CD8-positive, alpha-beta memory T cell (primary cell): ENCODE data around the gene AARS2. TPM values are rescaled to one million over a fixed set of nuclear protein-coding genes. Genes with fewer than 3 reads are reported as not detected.
"Not testable (repeated sequence)": the region's sequence is repeated elsewhere in the genome, so short reads cannot be mapped to it uniquely, and the experiment has no call there.

Experiments
- CTCF ChIA-PET: fragments of 350-600 bp; sonication (Branson Sonifier 250); formaldehyde crosslinking; loops from one replicate; lab custom pipeline; 2021; ENCODE audit warnings: antibody characterized with exemption; lab: Charles Lee
- POLR2A ChIA-PET: fragments of 350-600 bp; sonication (Branson Sonifier 250); formaldehyde crosslinking; loops from one replicate; lab custom pipeline; 2021; ENCODE audit warnings: antibody characterized with exemption; lab: Charles Lee
- DNase-seq, 5 donors: peaks; one replicate each; pipeline versions ENCODE4 v3.0.0 to v3.0.0-alpha.2; 2020 to 2022; ENCODE audit warnings: mixed read lengths in 1 of 5
- H3K27ac ChIP-seq: one replicate; pipeline ENCODE4 v1.7.0; 2013; ENCODE audit warnings: low read depth, mild to moderate bottlenecking, low read length, moderate library complexity
- H3K27me3 ChIP-seq: 2 replicates; pipeline ENCODE4 v1.7.0; 2013; ENCODE audit warnings: low read length, mild to moderate bottlenecking; ENCODE audit not compliant: insufficient read depth, poor library complexity, severe bottlenecking
- H3K36me3 ChIP-seq: 2 replicates; pipeline ENCODE4 v1.7.0; 2013; ENCODE audit warnings: mild to moderate bottlenecking, low read length, moderate library complexity; ENCODE audit not compliant: insufficient read depth
- H3K4me1 ChIP-seq: 2 replicates; pipeline ENCODE4 v1.7.0; 2013; ENCODE audit warnings: mild to moderate bottlenecking, low read length, moderate library complexity; ENCODE audit not compliant: insufficient read depth
- H3K4me3 ChIP-seq: 2 replicates; pipeline ENCODE4 v1.7.0; 2013; ENCODE audit warnings: mild to moderate bottlenecking, low read length
- H3K9me3 ChIP-seq: 2 replicates; pipeline ENCODE4 v1.7.0; 2013; ENCODE audit warnings: mild to moderate bottlenecking, low read length
- H3K27ac Mint-ChIP-seq, 8 donors: one replicate each; pipeline ENCODE4 v1.8.0; 2020 to 2021; ENCODE audit warnings: mixed read lengths in 8 of 8, mild to moderate bottlenecking in 6 of 8, inconsistent platforms in 3 of 8, moderate library complexity in 3 of 8
- H3K27me3 Mint-ChIP-seq, 2 donors: one replicate each; pipeline ENCODE4 v1.8.0; 2020 to 2021; ENCODE audit warnings: mixed read lengths in 2 of 2, mild to moderate bottlenecking in 1 of 2, moderate library complexity in 1 of 2
- H3K36me3 Mint-ChIP-seq, 3 donors: one replicate each; pipeline ENCODE4 v1.8.0; 2020 to 2021; ENCODE audit warnings: mixed read lengths in 3 of 3, inconsistent platforms in 1 of 3, mild to moderate bottlenecking in 1 of 3
- H3K4me1 Mint-ChIP-seq, 3 donors: one replicate each; pipeline ENCODE4 v1.8.0; 2020 to 2021; ENCODE audit warnings: mixed read lengths in 3 of 3, inconsistent platforms in 1 of 3, mild to moderate bottlenecking in 1 of 3
- H3K4me3 Mint-ChIP-seq, 7 donors: one replicate each; pipeline ENCODE4 v1.8.0; 2020 to 2021; ENCODE audit warnings: mixed read lengths in 7 of 7, mild to moderate bottlenecking in 6 of 7, moderate library complexity in 4 of 7, inconsistent platforms in 2 of 7
- H3K9me3 Mint-ChIP-seq, 5 donors: one replicate each; pipeline ENCODE4 v1.8.0; 2020 to 2022; ENCODE audit warnings: mixed read lengths in 5 of 5, mild to moderate bottlenecking in 3 of 5, moderate library complexity in 2 of 5, inconsistent platforms in 1 of 5
- polyA plus RNA-seq: library from polyadenylated mRNA; unstranded; fragments of 300-500 nt; fragmentation: Illumina TruSeq; gene quantifications from one replicate; pipeline ENCODE4 v1.2.3, GENCODE V29; 2021
- total RNA-seq, 2 experiments: library from RNA; stranded (reverse); gene quantifications; one replicate each; pipeline ENCODE4 v1.2.3, GENCODE V29; 2021

AARS2 gene
- total and polyA plus RNA-seq, 3 experiments from 2014 or later = 10.4 to 27.7 (median 25.8) TPM

DNA sequence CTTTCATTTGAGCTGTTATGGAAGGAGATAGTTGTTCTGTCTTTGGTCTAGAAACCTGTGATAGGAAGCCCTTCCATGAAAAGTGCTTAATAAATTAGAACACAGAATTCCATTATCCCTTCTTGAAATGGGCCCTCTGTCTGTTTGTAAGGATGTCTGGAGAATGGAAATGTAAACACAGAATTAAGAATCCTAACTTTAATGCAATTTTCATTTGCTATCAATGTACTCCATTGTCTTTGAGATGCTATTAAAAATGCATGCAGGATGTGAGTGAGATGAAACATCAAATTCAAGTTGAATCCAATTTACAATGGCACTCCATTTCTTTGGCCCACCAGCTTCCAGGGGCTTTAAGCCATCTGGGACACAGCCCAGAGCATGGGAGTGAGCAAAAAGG is 13.9 kb upstream of the AARS2 start:
- Mint-ChIP-seq H3K36me3 (no peaks in the 10 kb centered on the region), H3K27ac (no peak overlapping the region), H3K27me3 (peaks cover 20 to 33% of the 10 kb centered on the region in 2 donors), H3K4me1 (no peaks in the 10 kb centered on the region), H3K4me3 (no peak overlapping the region), H3K9me3 (no peaks in the 10 kb centered on the region)
- CTCF ChIA-PET = no interaction called here
- Histone ChIP-seq H3K9me3 (no peaks in the 10 kb centered on the region), H3K36me3 (no peaks in the 10 kb centered on the region), H3K4me1 (no peaks in the 10 kb centered on the region), H3K27ac (no peak overlapping the region), H3K4me3 (no peak overlapping the region), H3K27me3 (peaks cover 6% of the 10 kb centered on the region)
- no peak for DNase-seq
- POLR2A ChIA-PET = no interaction called here

DNA sequence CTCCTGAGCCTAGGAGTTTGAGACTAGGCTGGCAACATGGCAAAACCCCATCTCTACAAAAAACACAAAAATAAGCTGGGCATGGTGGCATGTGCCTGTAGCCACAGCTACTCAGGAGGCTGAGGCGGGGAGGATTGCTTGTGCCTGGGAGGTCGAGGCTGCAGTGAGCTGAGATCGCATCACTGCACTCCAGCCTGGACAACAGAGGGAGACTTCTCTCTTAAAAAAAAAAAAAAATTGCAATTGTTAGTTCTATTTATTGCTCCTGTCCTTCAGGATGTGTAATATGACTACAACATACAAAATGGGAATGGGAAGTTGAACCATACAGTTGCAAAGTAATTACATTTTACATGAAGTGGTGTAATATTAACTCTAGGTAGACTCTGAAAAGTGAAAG is 8.1 kb upstream of the AARS2 start:
- CTCF ChIA-PET = interaction anchor here (1.6 kb wide), 1 partner anchor 16 kb away, joined by 3 read pairs; no protein-coding TSS in a partner anchor
- Mint-ChIP-seq H3K27me3 (peaks cover 29 to 43% of the 10 kb centered on the region in 2 donors), H3K9me3 (peaks cover 0 to 3% (median 2%) of the 10 kb centered on the region in 5 donors), H3K27ac (no peak overlapping the region), H3K36me3 (no peaks in the 10 kb centered on the region), H3K4me3 (no peak overlapping the region), H3K4me1 (no peaks in the 10 kb centered on the region)
- DNase-seq = no peak
- POLR2A ChIA-PET = no interaction called here
- H3K9me3 ChIP-seq = no peaks in the 10 kb centered on the region
- no peaks in the 10 kb centered on the region for H3K27me3 ChIP-seq
- H3K27ac ChIP-seq = no peak overlapping the region
- no peaks in the 10 kb centered on the region for H3K4me1 ChIP-seq
- no peak overlapping the region for H3K4me3 ChIP-seq
- no peaks in the 10 kb centered on the region for H3K36me3 ChIP-seq

- H3K4me1 Mint-ChIP-seq = peaks cover 8 to 15% (median 9%) of the 10 kb centered on the region in 3 donors
Measured at GRCh38 chr6:44317136-44317631, 4.0 kb upstream of the AARS2 start.

DNA sequence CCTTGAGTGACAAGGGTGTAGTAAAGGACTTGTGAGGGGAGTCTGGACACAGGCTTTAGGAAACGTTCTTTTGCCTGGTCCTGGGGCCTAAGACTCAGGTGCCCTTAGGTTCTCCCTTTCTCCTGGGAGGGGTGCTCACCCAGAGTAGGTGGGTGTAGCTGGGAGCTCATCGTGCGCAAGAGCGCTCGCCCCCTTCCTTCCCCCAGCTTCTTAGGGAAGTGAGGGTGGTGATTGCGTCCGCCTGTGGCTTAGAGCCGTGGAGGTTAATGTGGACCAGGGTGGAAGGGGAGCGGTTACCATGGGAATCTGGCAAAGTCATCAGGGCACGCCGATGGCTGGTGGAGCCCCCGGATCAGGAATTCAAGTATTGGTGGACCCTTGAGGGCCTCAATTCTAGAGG is 3.3 kb upstream of the AARS2 start:
- no peak overlapping the region for H3K27ac ChIP-seq
- Mint-ChIP-seq H3K4me3 (no peak overlapping the region), H3K27ac (no peak overlapping the region), H3K36me3 (peaks cover 0 to 12% (median 0%) of the 10 kb centered on the region in 3 donors), H3K9me3 (peaks cover 0 to 3% (median 2%) of the 10 kb centered on the region in 5 donors), H3K4me1 (peaks cover 14 to 22% (median 16%) of the 10 kb centered on the region in 3 donors), H3K27me3 (peaks cover 22 to 39% of the 10 kb centered on the region in 2 donors)
- H3K4me1 ChIP-seq = peaks cover 11% of the 10 kb centered on the region
- ChIA-PET POLR2A (no interaction called here), CTCF (no interaction called here)
- peaks cover 5% of the 10 kb centered on the region for H3K36me3 ChIP-seq
- no peak overlapping the region for H3K4me3 ChIP-seq
- no peaks in the 10 kb centered on the region for H3K9me3 ChIP-seq
- no peaks in the 10 kb centered on the region for H3K27me3 ChIP-seq
- no peak for DNase-seq

More at GRCh38 chr6:44317136-44317631, 4.0 kb upstream of the AARS2 start:
- H3K4me3 ChIP-seq, DNase-seq, H3K27me3 ChIP-seq, H3K9me3 ChIP-seq, H3K9me3 Mint-ChIP-seq, H3K27ac ChIP-seq, H3K36me3 ChIP-seq, H3K4me1 ChIP-seq, CTCF ChIA-PET, POLR2A ChIA-PET, H3K4me3 Mint-ChIP-seq, H3K36me3 Mint-ChIP-seq: not testable (repeated sequence)
- H3K27me3 Mint-ChIP-seq = peaks cover 22 to 40% of the 10 kb centered on the region in 2 donors
- H3K27ac Mint-ChIP-seq = peak overlapping the region in 1 of 8 donors; percentile 26

DNA sequence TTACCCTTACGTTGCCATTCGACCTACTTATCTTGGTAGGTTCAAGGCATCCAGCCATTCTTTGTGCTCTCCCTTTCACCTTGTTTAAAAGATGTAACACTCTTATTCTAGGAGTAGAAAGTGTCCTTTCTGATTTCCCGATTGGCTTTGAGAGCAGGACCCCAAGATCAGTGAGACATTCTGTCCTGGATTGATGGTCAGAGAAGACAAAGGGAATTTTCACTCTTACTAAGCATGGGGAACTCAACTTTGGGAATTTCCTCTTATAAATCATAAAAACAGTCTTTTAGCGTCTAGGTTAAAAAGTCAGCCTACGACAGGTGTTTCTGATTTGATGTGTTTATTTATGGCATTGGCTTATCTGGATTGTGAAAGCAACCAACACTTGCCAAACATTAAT is 2.8 kb upstream of the AARS2 start:
- CTCF ChIA-PET = interaction anchor here (1.3 to 1.7 kb wide), 2 partner anchors 11 to 19 kb away, joined by 3 to 5 read pairs; no protein-coding TSS in a partner anchor
- Mint-ChIP-seq H3K36me3 (peaks cover 0 to 17% (median 0%) of the 10 kb centered on the region in 3 donors), H3K4me1 (peaks cover 16 to 23% (median 17%) of the 10 kb centered on the region in 3 donors), H3K27me3 (peaks cover 19 to 34% of the 10 kb centered on the region in 2 donors), H3K4me3 (peak overlapping the region in 1 of 7 donors; percentile 49), H3K27ac (no peak overlapping the region), H3K9me3 (peaks cover 0 to 3% (median 2%) of the 10 kb centered on the region in 5 donors)
- H3K9me3 ChIP-seq = no peaks in the 10 kb centered on the region
- POLR2A ChIA-PET = no interaction called here
- H3K4me1 ChIP-seq = peaks cover 11% of the 10 kb centered on the region
- no peak overlapping the region for H3K27ac ChIP-seq
- no peak for DNase-seq
- no peaks in the 10 kb centered on the region for H3K27me3 ChIP-seq
- H3K36me3 ChIP-seq = peaks cover 10% of the 10 kb centered on the region
- no peak overlapping the region for H3K4me3 ChIP-seq

GRCh38 chr6:44315516-44315915 is 2.4 kb upstream of the AARS2 start:
- CTCF ChIA-PET = interaction anchor here (1.3 to 1.7 kb wide), 2 partner anchors 11 to 19 kb away, joined by 3 to 5 read pairs; no protein-coding TSS in a partner anchor
- H3K36me3 Mint-ChIP-seq = peaks cover 0 to 21% (median 0%) of the 10 kb centered on the region in 3 donors
- peaks cover 14% of the 10 kb centered on the region for H3K36me3 ChIP-seq
- DNase-seq = no peak
- peaks cover 15 to 29% of the 10 kb centered on the region in 2 donors for H3K27me3 Mint-ChIP-seq
- H3K4me3 ChIP-seq = no peak overlapping the region
- H3K9me3 Mint-ChIP-seq = peaks cover 0 to 2% (median under 1%) of the 10 kb centered on the region in 5 donors
- H3K9me3 ChIP-seq = no peaks in the 10 kb centered on the region
- POLR2A ChIA-PET = no interaction called here
- H3K27ac Mint-ChIP-seq = peak overlapping the region in 1 of 8 donors; percentile 20
- H3K4me3 Mint-ChIP-seq = peak overlapping the region in 1 of 7 donors; percentile 49
- H3K4me1 ChIP-seq = peaks cover 11% of the 10 kb centered on the region
- no peaks in the 10 kb centered on the region for H3K27me3 ChIP-seq
- peaks cover 16 to 23% (median 18%) of the 10 kb centered on the region in 3 donors for H3K4me1 Mint-ChIP-seq
- no peak overlapping the region for H3K27ac ChIP-seq

GRCh38 chr6:44314657-44315056 is 1.5 kb upstream of the AARS2 start:
- CTCF ChIA-PET = interaction anchor here (1.7 kb wide), 1 partner anchor 10 kb away, joined by 5 read pairs; no protein-coding TSS in a partner anchor
- H3K9me3 Mint-ChIP-seq, H3K9me3 ChIP-seq, DNase-seq, POLR2A ChIA-PET, H3K27me3 ChIP-seq, H3K27ac ChIP-seq, H3K4me3 ChIP-seq: not testable (repeated sequence)
- H3K4me1 ChIP-seq = peaks cover 11% of the 10 kb centered on the region
- H3K36me3 ChIP-seq = peaks cover 23% of the 10 kb centered on the region
- Mint-ChIP-seq H3K27me3 (peaks cover 8 to 21% of the 10 kb centered on the region in 2 donors), H3K4me1 (peaks cover 16 to 23% (median 21%) of the 10 kb centered on the region in 3 donors), H3K27ac (peak overlapping the region in 2 of 8 donors; percentile 18 to 85), H3K36me3 (peaks cover 2 to 30% (median 3%) of the 10 kb centered on the region in 3 donors), H3K4me3 (peak overlapping the region in 1 of 7 donors; percentile 49)

DNA sequence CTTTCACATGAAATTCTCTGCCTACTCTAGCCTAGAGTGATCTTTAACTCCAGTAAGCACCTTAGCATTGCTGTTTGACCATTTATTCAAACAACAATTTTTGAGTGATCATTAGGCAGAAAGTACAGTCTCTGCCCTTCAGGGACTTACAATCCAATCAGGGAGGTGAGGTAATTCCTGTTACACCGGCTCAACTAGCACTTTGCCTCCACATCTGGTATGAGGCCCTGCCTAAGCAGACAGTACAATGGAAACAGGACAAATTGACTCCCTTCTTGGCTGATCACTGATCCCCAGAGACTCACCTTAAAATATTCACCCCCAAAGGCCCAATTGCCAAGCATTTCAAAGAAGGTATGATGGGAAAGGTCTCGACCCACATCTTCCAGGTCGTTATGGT is 1.4 kb downstream of the AARS2 start:
- no peak overlapping the region for H3K4me3 ChIP-seq
- H3K4me3 Mint-ChIP-seq = peak overlapping the region; percentile 62 to 98 (median 94)
- H3K27me3 ChIP-seq = no peaks in the 10 kb centered on the region
- H3K36me3 ChIP-seq = peaks cover 32% of the 10 kb centered on the region
- no peaks in the 10 kb centered on the region for H3K9me3 Mint-ChIP-seq
- peaks cover 3 to 58% (median 6%) of the 10 kb centered on the region in 3 donors for H3K36me3 Mint-ChIP-seq
- CTCF ChIA-PET = interaction anchor here (1.4 to 1.8 kb wide), 3 partner anchors 12 to 44 kb away, joined by 7 to 8 read pairs (median 7); no protein-coding TSS in a partner anchor
- H3K4me1 Mint-ChIP-seq = peaks cover 16 to 23% (median 21%) of the 10 kb centered on the region in 3 donors
- peaks cover 11% of the 10 kb centered on the region for H3K4me1 ChIP-seq
- POLR2A ChIA-PET = no interaction called here
- no peaks in the 10 kb centered on the region for H3K9me3 ChIP-seq
- no peak for DNase-seq
- no peak overlapping the region for H3K27ac ChIP-seq
- peak overlapping the region in 7 of 8 donors; percentile 23 to 96 (median 85) for H3K27ac Mint-ChIP-seq
- no peaks in the 10 kb centered on the region for H3K27me3 Mint-ChIP-seq
